HG03025 (cell line): Measurements from ENCODE around the gene COX20.

Experiments used
- ATAC-seq: cut with Tn5 transposase; IDR thresholded peaks from one replicate; pipeline ENCODE4 v1.9.1; 2021; ENCODE audit warnings: mild to moderate bottlenecking, moderate library complexity; ENCODE audit not compliant: unreplicated experiment, low FRiP score

COX20 gene

DNA sequence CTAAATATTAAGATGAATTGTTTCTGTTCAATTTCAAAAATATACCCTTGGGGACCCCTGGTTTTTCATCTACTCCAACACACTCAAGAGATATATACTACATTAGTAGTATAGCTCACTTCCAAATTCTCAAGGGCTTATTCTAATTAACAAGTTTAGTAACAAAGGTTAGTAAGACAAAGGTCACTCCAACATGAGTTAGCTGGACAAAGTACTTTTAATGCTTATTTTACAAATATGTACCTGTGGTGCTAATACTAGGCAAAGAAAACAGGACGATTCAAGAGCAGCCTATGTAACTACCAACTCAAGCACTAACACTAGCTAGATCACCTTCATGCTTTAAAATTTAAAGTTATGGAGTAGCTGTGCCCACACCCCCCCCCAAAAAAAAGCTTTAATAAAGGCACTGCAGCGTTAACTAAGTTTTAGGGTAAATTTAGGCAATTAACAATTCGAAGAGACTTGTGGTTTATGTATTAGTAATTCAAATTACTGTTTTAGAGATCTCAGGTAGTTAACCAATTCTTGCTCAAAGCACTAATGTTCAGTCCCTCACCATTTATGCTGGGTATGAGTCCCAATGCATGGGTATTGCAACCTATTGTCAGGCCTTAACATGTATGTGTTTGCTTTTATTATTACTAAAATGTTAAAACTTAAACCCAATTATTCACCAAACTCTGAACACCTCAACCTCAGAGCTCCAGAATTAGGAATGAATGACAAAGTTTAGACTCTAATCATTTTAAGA is 14.8 kb downstream of the COX20 start:
- no peak for ATAC-seq

DNA sequence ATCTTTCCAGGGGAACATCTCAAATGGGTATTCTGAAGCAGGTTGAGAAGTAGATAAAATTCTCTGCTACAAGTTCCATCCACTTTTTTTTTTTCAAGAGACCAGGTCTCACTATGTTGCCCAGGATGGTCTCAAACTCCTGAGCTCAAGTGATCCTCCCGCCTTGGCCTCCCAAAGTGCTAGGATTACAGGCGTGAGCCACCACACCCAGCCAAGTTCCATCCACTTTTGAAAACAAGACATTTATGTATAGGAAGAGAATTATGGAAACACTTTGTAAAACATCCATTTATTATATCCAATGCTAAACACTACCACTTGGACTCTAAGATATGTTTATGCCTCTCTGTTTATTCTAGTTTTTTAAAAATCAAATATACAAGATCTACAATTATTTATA is 15.4 kb downstream of the COX20 start:
- ATAC-seq, result no peak

DNA sequence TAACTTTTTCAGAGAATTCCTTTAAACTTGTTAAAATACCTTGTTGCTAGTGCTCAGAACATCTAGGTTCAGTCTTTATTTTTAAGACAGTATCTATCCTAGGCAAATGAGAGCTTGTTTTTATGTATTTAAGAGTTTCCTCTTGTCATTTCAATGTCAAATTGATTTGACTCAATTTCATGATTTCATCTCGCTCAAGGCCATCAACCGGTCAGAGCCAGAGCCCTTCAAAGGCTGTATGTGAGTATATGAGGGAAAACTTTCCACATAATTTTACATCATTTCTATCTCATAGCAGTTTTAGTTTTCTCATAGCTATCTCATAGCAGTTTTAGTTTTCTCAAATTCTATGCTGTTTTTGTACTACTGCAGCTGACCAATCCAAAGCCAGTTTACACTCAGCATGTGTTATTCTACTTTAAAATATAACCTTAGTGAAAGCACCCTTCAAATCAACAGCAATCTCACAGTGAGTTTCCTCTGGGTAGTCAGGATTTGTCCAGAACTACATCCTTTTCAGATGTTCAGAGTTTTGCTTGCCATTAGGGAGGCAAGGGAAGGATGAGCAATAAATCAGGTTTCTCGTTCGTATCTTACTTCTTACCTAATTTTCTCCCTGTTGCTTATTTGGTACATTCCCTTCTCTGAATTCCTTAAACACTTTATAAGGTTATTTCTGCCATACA is 16.2 kb downstream of the COX20 start:
- ATAC-seq, result no peak

DNA sequence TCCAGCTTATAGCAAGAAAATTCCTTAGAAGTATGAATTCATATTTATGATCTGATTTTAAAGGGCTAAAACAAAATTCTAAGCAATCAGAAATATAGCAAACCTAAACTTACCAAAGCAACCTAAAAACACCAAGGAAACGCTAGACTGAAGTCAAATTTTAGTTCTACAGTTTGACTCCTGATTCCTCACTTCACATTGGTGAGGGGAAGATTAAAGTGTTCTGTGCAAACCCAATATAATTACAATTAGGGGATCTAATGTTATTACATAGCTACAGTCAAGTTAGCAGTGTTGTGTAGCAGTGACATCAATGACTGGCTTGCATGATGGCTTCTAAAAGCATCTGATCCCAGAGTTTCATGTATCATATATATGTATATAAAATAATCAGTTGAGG is 17.2 kb downstream of the COX20 start:
- no peak for ATAC-seq

DNA sequence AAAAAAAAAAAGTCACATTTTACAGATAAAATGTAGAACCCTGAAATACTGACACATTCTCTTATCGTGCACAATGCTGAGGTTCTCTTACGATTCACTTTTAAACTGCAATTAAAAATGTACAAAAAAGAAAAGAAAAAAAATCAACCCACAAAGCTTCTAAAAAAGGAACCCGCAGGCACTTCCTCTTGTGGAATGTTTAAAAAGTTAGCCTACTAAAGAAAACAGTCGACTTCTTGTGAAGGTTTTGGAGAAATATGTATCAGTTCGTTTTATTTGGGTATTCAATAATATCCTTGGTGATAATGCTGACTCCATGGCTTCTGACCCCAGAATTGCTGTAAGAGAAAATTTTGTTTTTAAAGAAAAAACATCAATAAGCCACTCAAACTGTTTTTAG is 18.7 kb downstream of the COX20 start:
- ATAC-seq, result no peak

DNA sequence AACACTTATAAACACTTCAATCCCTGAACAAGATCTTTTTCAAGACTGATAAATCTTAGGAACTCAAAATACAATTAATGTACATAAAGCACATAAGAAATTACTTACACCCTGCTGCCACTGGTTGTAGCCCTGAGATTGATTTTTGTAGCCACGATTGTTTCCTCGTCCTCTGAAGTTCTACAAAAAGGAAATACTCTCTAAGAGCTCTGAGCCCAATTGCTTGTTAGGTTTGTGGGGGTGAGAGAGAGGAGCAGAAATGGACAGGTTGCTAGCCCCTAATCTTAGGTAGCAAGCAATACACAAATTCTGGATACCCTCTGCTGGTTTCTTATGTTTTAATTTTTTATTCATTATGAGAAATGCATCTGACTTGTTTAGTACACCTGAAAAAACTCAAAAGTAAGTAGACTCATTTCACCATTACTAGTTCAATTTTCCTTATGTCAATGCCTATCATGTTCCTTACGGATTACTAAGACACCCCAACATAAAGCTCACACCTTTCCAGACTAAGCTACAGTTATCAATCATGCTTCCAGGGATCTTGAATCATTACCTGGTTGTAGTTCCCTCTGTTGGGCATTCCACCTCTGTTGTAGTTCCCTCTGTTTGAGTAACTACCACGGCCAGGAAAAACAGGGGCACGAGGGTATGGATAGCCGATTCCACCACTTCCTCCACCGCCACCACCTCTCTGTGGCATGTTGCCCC is 19.6 kb downstream of the COX20 start:
- no peak for ATAC-seq

DNA sequence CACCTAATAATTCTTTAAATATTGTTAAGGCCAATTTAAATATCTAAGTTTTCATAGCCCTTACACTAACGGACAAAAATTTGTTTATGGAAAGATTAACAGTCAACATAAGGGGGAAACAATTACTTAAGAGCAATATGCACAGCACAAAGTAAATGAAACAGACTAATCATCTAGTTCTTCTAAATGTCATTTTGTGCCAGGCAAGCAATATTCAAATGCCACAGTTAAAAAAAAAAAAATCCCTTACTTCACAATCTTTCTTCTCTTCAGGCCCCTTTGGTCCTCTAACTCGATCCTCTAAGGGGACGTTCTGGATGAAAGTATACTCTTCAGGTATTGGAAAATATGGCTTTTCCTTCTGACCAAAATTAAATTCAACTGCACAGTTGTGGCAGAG is 22.3 kb downstream of the COX20 start:
- ATAC-seq, result no peak

DNA sequence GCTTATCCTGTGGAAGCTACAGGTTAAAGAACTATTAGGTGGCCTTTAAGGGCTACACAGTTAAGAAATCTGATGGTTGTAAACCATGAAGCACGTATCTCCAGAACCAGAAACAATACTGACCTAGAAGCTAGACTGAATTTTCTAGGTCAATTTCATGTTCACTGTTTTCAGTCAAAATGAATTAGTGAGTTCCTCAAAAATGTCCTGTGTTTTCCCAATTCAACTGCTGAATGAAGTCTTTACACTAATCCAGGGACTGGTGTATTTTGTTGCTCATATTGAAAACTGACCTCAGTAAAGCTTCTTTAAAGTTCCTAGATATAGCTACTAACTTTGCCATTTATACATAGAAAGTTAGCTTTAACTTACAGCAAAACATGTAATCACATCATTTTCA is 22.9 kb downstream of the COX20 start:
- no peak for ATAC-seq

DNA sequence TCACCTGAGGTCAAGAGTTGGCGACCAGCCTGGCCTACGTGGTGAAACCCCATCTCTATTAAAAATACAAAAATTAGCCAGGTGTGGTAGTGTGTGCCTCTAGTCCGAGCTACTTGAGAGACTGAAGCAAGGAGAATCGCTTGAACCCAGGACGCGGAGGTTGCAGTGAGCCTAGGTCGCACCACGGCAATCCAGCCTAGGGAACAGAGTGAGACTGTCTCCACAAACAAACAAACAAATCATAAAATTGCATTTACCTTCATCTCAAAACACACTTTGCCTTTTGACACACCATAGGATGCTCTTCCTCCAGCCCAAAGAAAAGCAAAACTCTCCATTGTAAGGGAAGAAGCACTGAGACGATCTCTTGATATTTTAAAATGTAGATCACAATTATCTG is 24.6 kb downstream of the COX20 start:
- no peak for ATAC-seq

DNA sequence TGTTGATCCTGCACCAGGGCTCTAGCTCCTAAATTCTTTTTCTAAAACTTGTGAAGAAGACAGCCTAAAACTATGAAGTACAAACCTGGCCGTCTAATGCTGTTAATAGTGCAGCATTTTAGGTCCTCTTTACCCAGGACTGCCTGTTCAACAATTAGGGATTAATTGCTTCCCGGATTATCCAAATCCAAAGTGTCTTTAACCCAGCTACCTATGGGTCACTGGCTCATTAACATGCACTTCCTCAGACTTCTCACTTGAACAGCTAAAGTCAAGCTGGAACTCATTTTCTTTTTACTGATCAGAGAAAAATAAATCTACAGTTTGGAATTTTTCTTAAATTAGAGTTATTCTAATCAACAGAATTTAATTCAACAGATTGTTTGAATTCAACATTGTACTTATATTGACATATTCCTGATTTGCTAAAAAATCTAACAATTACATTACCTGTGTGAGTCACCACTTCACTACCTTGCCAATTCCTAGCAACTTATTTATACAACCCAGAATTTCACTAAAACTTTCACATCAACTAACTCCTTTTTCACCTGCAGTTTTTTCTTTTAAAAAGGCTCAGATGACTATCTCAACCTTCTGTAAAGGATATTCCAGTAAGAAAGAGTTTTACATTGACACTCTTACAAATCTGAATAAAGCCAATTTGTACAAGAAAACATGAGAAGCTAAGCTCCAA is 25.6 kb downstream of the COX20 start:
- no peak for ATAC-seq

DNA sequence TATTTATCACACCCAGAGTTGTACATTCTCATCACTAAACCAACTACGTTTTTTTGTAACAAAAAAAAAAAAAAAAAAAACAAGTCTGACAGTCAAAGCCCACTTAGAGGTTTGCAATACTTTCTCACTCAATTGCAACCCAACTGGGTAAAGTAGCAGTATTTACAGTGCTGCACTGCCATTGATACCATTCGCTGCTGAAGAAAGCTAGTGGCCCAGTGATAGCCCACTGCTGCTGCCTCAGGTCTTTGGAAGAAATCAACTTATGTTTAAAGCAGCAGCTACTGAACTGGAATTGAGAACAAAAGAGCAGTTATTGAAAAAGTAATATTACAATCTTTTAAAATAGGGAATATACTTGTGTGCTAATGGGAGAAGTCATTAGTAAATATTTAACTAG is 26.2 kb downstream of the COX20 start:
- ATAC-seq, result no peak

DNA sequence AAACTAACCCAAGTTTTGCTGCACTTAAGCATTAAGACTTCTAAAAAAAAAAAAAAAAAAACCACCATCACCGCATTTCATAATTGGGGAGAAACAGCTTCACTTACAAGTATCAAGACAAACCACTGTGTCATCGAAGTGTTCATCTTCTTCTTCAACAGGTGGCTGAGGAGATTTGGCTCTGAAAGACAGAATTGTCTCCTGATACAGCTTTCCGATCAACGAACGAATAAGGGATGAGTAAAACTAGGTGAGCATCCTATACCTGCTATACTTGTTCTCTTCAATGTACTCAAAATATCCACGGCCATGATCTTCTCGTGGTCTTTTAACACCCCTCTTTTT is 26.9 kb downstream of the COX20 start:
- no peak for ATAC-seq

DNA sequence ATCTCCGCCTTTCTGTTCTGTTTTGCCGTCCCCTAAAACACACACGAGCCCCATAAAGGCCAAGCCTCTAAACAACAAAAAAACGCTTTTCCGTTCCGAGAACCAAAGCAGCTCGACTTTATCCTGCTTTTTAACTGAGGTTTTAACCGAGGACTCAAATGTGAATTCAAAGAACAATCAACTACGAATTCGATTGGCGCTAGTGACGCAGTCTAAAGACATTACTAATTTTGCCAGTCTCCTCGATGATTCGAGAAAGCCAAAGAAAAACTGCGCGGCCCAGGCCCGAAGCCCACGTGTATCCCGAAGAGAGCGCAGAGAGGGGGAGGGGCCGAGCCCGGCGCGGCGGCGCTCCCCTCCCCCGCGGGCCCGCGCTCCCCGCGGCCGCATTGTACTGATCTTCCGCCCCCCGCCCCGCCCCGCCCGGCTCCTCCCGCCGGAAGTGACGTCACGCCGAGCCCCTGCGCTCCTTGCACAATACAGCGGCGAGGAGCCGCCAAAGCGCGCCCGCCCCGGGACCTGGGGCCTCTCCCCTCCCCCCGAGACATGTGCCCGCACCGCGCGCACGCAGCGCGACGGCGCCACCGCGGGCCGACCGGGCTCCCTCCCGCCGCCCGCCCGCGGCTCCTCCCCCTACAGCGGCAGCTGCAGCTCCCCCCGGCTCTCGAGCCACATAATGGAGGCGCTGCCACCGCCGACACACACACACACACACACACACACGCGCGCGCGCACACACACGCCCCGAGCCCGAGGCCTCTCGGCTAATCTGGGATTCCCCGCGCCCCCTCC is 27.4 kb downstream of the COX20 start:
- ATAC-seq, result peak; percentile 42

DNA sequence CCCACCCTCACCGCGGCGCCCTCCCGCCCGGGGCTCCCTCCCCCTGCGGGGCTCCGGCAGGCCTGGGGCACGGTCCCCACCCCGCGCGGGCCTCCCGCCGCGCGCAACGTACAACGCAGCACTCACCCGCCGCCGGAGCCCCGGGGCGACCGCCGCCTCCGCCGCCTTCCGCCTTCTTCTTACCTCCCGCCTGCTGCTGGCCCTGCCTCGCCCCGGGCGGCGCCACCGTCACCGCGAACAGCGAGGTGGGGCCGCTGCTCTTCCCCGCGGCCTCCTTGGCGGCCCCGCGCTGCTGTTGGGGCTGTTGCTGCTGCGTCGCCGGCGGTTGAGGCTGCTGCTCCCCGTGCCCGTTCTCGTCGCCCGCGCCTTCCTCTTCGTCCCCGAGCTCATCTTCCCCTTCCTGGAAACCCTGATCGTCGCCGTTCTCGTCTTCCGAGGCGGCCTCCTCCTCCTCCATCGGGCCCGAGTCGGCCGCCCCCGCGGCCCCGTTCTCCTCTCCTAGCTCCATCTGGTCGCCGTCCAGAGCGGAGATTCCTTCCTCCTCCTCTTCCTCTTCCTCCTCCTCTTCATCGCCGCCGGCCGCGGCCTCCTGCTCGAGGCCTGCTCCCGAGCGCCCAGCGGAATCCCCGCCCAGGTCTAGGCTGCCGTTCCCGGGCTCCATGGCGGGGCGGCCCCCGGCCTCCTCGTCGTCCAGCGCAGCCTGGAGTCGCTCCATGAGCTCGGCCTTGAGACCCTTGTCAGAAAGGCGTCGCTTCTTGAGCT is 28.2 kb downstream of the COX20 start:
- peak; percentile 14 for ATAC-seq

DNA sequence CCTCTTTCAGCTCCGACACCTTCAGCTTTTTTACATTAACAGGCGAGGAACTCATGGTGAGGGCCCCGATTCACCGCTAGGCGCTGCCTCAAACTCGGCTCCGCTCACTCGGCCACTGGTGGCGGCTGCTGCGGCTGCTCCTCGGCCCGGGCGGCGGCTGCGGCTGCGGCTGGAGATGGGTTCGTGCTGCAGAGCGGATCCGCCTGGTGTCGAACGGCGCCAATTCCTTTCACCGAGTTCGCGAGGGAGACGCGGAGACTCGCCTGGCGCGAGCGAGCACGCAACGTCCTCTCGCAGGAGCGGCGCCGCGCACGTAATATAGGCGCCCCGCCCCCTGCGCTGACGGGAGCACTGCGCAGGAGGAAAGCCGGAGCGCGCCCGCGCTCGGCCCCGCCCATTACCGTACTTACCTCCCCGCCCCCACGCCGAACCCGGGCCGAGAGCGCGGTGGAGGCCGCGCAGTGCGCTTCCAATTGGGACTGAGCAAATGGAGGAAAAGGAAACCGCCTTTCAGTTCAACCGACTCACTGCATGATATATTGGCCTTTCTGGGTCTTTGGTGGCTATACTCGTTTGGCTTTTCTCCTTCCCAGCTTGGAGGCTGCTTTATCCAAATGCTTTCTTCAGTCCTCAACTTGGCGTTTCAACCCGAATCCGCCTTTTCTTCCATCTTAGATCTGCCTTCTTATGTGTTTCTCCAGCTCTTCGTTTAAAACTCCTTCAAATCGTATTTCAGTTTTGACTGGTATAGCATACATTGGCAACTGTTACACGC is 29.0 kb downstream of the COX20 start, which contains the start of gene HNRNPU:
Gene HNRNPU, minus strand, starts transcription at position 291 of the 775 bp plus-strand sequence. Its CDS starts 236 bp downstream, at position 55.
- ATAC-seq, result peak; percentile 59

DNA sequence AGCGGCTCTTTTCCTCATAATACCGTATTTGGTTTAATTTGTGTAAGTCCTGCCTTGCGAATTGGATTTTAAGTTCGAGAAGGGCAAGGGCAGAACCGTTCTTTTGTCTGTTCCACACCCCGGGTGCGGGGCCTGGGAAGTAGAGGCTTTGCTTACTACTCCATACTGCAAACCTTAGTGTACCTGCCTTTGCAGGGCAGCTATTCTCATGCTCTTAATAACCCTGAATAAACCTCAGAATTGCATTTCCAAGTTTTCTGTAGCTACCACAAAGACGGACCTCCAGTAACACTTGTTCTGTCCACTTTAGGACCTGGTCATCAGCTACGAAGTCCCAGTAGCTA is 29.5 kb downstream of the COX20 start:
- ATAC-seq, result no peak

DNA sequence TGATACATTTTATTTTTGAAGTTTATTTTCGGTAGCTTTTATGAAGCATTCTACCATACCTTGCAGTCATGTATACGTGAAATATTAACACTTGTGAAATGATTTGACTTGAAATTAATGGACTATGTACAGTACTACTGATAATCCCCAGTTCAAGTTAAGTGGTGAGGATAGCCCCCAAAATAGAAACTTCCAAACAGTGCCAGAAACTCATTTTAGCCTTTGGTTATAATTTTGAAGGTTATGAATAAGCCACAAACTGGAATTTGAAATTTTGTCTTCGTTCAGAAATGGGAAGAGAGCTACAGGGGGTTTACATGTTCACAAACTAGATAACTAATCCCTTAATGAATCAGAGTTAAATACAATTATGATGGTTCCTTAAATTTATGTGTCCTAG is 30.4 kb downstream of the COX20 start:
- ATAC-seq, result no peak

DNA sequence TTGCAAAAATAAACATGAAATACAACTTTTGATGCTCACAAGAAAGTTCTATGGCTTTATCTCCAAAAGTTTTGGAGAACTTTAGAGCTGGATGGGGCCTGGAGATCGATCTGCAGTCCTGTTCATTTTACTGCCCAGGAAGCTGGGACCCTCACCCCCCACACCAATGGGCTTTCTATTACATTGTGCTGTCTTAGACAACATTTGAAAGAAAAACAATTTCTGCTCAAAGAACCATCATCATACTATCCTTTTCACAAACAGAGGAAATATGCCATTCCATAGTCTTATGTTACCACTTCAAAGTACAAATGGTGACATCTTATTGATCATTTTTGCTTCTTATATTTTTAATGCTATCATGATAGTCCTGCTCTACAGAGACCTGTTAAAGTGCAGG is 30.9 kb downstream of the COX20 start:
- ATAC-seq, result no peak
